Activated naive CD8-positive, alpha-beta T cell treated with anti-CD3 and anti-CD28 coated beads, Interleukin-2, amount 50 U/mL, for 16 hours (primary cell): ENCODE measurements around the gene SIRT1.
A peak's percentile ranks its signal among the peaks of the same experiment; 100 is the strongest.
"Not testable (repeated sequence)": the region's sequence is repeated elsewhere in the genome, so short reads cannot be mapped to it uniquely, and the experiment has no call there.

ENCODE experiments used
- DNase-seq: peaks from one replicate; pipeline ENCODE4 v3.0.0-alpha.2; 2020; ENCODE audit warnings: low read depth, low spot score

SIRT1 gene

DNA sequence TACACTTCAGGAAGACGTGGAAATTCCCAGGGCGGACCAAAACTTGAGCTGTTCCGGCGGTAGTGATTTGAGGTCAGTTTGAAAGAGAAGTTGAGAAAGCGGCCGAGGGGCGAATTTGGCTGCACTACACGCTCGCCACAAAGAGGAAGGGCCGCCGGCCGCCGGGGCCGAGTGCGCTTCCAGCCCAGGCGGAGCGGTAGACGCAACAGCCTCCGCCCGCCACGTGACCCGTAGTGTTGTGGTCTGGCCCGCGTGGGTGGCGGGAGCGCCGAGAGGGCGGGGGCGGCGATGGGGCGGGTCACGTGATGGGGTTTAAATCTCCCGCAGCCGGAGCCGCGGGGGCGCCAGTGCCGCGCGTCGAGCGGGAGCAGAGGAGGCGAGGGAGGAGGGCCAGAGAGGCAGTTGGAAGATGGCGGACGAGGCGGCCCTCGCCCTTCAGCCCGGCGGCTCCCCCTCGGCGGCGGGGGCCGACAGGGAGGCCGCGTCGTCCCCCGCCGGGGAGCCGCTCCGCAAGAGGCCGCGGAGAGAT lies at the start of gene SIRT1:
TSS of gene SIRT1 (plus strand) at position 344 of the 529 bp plus-strand sequence. CDS start at position 410, 66 bp downstream.
- peak; percentile 71 for DNase-seq

GRCh38 chr10:67835541-67836394 lies 48.7 kb upstream of the SIRT1 start:
- DNase-seq: not testable (repeated sequence)

DNA sequence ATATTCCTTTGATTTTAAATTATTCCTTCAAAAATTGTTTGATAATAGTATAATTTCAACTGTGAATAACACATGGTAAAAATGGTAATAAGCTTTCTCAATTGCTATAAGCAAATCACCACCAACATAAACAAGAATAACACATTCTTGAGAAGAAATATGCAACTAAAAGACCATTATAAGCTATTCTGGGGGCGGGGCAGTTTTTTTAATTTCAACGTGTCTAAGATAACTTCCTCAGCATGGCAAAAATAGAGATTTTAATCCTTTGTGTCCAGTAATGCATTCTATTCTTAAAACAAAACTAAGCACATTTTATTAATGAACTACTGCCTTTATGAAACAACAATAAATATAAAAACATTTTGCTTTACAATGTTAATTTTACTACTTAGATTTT lies 48.0 kb upstream of the SIRT1 start:
- no peak for DNase-seq

- DNase-seq: no peak
Measured at GRCh38 chr10:67836972-67837371, 47.5 kb upstream of the SIRT1 start.

GRCh38 chr10:67837541-67838314 lies 46.7 kb upstream of the SIRT1 start, which contains the start of gene DNAJC12:
Gene DNAJC12 (minus strand): TSS chr10:67838188. CDS start chr10:67838011, 177 bp downstream.
- no peak for DNase-seq

DNA sequence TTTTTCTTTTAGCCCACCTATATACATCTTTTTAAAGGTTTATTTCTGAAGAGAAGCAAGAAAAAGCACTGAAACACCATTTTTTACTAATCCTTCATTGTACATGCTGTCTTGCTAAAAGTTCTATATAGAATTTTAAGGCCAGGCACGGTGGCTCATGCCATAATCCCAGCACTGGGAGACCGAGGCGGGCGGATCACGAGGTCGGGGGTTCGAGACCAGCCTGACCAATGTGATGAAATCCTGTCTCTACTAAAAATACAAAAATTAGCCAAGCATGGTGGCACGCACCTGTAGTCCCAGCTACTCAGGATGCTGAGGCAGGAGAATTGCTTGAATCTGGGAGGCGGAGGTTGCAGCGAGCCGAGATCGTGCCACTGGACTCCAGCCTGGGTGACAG lies 44.9 kb upstream of the SIRT1 start:
- not testable (repeated sequence) for DNase-seq

DNA sequence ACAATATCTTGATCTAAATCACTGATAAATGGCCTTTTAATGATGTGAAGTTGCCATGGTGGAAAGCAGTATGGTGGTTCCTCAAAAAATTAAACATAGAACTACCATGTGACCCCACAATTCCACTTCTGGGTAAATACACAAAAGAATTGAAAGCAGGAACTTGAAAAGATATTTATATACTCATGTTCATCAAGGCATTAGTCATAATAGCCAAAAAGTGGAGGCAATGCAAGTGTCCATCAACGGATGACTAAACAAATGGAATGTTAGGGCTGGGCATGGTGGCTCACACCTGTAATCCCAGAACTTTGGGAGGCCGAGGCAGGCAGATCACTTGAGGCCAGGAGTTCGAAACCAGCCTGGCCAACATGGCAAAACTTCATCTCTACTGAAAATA lies 44.5 kb upstream of the SIRT1 start:
- no peak for DNase-seq

GRCh38 chr10:67841737-67842136 lies 42.7 kb upstream of the SIRT1 start:
- DNase-seq: no peak

- DNase-seq: no peak
Measured at GRCh38 chr10:67843284-67843683, 41.2 kb upstream of the SIRT1 start.

DNA sequence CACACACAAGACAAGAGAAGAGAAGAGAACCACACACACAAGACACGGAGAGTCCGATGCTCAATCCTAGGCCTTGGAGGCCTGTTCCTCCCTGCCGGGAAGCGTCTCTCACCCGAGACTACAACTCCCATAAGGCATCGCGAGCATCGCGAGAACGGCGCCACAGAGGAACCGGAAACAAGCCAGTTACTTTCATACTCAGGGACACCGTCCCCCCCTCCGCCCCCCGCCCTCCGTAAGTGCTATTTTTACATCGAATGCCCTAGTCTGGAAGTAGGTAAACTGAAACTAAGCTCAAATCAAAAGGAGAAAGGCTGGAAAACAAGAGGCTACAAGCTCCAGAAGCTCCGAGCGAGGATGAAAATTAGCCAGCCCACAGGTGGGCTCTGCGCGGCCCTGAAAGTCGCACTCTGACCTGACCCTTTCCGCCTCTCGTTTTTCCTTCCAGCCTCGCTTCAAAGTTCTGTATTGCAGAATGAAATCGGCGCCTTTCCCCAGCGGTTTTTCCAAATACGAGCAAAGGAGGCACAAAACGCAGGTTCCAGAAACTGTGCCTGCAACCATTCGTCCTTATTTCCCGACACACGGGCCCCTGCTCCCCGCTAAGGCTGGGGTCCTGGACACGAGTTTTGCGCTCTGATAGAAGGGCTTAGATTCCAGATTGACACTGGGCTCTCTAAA lies 35.0 kb upstream of the SIRT1 start:
- DNase-seq: peak; percentile 81

DNA sequence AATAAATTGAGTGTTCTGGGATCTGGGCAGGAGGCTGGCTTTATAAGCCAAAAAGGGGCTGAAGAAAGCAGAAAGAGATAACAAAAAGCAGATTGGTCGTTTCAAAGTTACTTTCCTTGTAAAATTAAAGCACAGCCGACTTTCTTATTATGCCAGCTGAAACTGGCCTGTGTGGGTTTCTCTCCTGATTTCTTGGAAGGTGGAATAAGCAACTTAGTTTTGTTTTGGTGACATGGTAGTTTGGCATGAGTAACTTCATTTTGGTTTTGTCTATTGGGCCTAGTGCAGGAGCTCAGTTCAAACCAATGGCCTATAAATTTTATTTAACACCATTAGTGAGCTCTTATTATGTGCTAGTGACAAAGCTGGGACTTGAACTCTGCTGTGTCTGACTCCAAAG lies 33.3 kb upstream of the SIRT1 start:
- no peak for DNase-seq

DNA sequence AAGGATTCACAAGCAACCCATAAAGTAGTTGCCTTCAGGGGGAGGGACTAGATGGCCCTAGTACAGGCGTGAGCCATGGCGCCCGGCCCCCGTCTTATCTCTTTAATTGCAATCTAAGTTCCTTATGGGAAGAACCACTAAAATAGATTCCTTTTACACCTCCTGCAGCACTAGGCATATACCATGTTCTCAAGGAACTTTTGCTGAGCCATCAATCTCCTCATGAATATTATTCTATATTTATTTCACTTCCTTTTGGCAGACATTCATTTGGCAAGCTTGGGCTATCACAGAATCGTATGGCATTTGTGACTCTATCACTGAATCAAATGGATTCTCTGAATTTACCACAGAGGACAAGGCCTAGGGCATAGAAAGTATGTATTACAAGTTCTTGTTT lies 31.7 kb upstream of the SIRT1 start:
- DNase-seq: no peak

- DNase-seq: no peak
Measured at GRCh38 chr10:67853512-67853911, 30.9 kb upstream of the SIRT1 start.

DNA sequence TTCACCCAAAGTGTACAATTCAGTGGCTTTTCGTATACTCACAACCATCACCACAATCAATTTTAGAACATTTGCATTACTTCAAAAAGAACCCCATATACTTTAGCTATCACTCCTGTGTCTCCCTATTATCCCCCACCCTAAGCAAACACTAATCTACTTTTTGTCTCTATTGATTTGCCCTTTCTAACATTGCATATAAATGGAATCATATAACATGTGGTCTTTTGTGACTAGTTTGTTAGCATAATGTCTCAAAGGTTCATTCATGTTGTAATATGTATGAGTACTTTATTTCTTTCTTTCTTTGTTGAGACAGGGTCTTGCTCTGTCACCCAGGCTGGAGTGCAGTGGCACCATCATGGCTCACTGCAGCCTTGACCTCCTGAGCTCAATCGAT lies 25.5 kb upstream of the SIRT1 start:
- no peak for DNase-seq

DNA sequence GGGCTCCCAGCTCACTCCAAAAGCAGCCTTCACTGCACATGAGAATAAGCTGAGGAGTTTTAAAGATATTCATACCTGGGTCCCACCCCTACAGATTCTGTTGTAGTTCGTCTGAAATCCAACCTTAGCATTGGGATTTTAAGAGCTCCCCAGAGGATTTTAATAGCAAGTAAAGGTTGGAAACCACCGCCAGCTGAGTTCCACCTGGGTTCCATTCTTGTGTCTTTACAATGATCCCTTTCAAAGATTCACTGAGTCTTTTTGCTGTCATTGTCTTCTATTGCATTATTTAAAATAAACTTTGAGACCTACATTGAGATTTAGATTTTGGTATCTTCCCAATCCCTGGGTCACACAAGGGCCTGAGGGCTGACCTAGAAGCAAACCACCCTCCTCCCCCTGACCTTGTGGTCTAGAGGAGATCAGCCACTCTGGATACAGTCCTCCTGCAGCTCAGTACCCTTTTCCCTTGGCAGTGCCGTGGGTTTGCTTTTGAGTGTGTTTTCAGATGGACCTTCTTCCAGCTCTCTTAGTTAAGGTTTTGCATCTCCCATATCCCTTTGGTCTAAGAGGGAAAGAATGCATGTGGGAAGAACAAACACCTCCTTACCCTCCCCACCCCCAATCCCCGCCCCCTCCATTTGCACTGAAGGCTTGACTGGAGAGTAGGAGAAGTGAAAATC lies 22.6 kb upstream of the SIRT1 start:
- no peak for DNase-seq

GRCh38 chr10:67863094-67863493 lies 21.4 kb upstream of the SIRT1 start:
- DNase-seq: no peak

- DNase-seq: no peak
Measured at GRCh38 chr10:67864607-67865371, 19.7 kb upstream of the SIRT1 start.

GRCh38 chr10:67868132-67868531 lies 16.3 kb upstream of the SIRT1 start:
- no peak for DNase-seq

- no peak for DNase-seq
Measured at GRCh38 chr10:67869996-67870395, 14.5 kb upstream of the SIRT1 start.
